Breast epithelium (tissue), 4 donors: Measurements from ENCODE around the gene PDK1. TPM values are rescaled to one million over a fixed set of nuclear protein-coding genes. Genes with fewer than 3 reads are reported as not detected.

Experiments
- DNase-seq, 2 donors: peaks; one replicate each; pipeline ENCODE4 v3.0.0-alpha.2; 2019; ENCODE audit warnings: low spot score in 2 of 2
- H3K27ac ChIP-seq, 2 donors: fragments of 200-600 bp; sonication (generic) in 1 of 2; one replicate each; pipeline ENCODE4 v1.5.1; 2016 to 2019; ENCODE audit warnings: mild to moderate bottlenecking in 1 of 2
- H3K27me3 ChIP-seq, 2 donors: fragments of 200-600 bp; sonication (generic) in 1 of 2; one replicate each; pipeline versions ENCODE4 v1.5.1 to v1.6.0; 2017 to 2019; ENCODE audit warnings: control low read depth in 1 of 2, mild to moderate bottlenecking in 1 of 2
- H3K36me3 ChIP-seq: fragments of 200-600 bp; one replicate; pipeline ENCODE4 v1.5.1; 2019
- H3K4me1 ChIP-seq, 2 donors: fragments of 200-600 bp; sonication (generic); one replicate each; pipeline ENCODE4 v1.5.1; 2016 to 2019; ENCODE audit warnings: control low read depth in 1 of 2
- H3K4me3 ChIP-seq, 3 donors: fragments of 200-600 bp; sonication (generic); 1 replicate in 2 of 3; 2 replicates in 1 of 3; pipeline ENCODE4 v1.5.1; 2016 to 2019; ENCODE audit warnings: mild to moderate bottlenecking in 3 of 3, moderate library complexity in 2 of 3
- H3K9me3 ChIP-seq, 2 donors: fragments of 200-600 bp; sonication (generic) in 1 of 2; one replicate each; pipeline ENCODE4 v1.5.1; 2016 to 2019; ENCODE audit warnings: control low read depth in 1 of 2
- POLR2A ChIP-seq: fragments of 450-650 bp; IDR thresholded peaks from one replicate; pipeline ENCODE4 v1.6.1; 2016; ENCODE audit warnings: antibody characterized with exemption, mild to moderate bottlenecking, moderate library complexity
- POLR2AphosphoS5 ChIP-seq, 3 donors: sonication (generic); formaldehyde crosslinking; IDR thresholded peaks; one replicate each; pipeline ENCODE4 v1.6.1; 2017; ENCODE audit warnings: antibody characterized with exemption in 3 of 3
- intact Hi-C: fragments of 100-400 bp; cut with DNase I; formaldehyde crosslinking; loops from one replicate; pipeline ENCODE4 v1.15.1; 2023; ENCODE audit warnings: low total_unique reads
- total RNA-seq, 3 donors: library from RNA; depleted of rRNA; stranded (reverse); fragments of >200 nt; gene quantifications; one replicate each; pipeline ENCODE4 v1.1.0, GENCODE V29; 2016
- TF ChIP-seq, protein P1 (sequence below), 3 donors: fragments of 450-650 bp; IDR thresholded peaks; one replicate each; pipeline ENCODE4 v1.5.1; 2016 to 2017; ENCODE audit warnings: antibody characterized with exemption in 3 of 3, mild to moderate bottlenecking in 3 of 3, moderate library complexity in 3 of 3

Gene PDK1
- total RNA-seq, 3 donors from 2014 or later, result 19.0 to 20.0 (median 19.0) TPM

GRCh38 chr2:172513524-172513900 lies 42.4 kb upstream of the PDK1 start:
- no peaks in the 10 kb centered on the region for H3K27me3 ChIP-seq
- no peaks in the 10 kb centered on the region for H3K36me3 ChIP-seq
- H3K4me1 ChIP-seq, result no peaks in the 10 kb centered on the region
- intact Hi-C loops, result no loop called here
- H3K4me3 ChIP-seq, result no peak overlapping the region
- DNase-seq, result no peak
- TF ChIP-seq POLR2A (no peak), POLR2AphosphoS5 (IDR thresholded peaks at IDR 0.05) (no peak)
- TF ChIP-seq, protein P1, sequence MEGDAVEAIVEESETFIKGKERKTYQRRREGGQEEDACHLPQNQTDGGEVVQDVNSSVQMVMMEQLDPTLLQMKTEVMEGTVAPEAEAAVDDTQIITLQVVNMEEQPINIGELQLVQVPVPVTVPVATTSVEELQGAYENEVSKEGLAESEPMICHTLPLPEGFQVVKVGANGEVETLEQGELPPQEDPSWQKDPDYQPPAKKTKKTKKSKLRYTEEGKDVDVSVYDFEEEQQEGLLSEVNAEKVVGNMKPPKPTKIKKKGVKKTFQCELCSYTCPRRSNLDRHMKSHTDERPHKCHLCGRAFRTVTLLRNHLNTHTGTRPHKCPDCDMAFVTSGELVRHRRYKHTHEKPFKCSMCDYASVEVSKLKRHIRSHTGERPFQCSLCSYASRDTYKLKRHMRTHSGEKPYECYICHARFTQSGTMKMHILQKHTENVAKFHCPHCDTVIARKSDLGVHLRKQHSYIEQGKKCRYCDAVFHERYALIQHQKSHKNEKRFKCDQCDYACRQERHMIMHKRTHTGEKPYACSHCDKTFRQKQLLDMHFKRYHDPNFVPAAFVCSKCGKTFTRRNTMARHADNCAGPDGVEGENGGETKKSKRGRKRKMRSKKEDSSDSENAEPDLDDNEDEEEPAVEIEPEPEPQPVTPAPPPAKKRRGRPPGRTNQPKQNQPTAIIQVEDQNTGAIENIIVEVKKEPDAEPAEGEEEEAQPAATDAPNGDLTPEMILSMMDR (IDR thresholded peaks at IDR 0.05), result no peak
- H3K9me3 ChIP-seq, result peaks cover 23 to 41% of the 10 kb centered on the region in 2 donors
- no peak overlapping the region for H3K27ac ChIP-seq

DNA sequence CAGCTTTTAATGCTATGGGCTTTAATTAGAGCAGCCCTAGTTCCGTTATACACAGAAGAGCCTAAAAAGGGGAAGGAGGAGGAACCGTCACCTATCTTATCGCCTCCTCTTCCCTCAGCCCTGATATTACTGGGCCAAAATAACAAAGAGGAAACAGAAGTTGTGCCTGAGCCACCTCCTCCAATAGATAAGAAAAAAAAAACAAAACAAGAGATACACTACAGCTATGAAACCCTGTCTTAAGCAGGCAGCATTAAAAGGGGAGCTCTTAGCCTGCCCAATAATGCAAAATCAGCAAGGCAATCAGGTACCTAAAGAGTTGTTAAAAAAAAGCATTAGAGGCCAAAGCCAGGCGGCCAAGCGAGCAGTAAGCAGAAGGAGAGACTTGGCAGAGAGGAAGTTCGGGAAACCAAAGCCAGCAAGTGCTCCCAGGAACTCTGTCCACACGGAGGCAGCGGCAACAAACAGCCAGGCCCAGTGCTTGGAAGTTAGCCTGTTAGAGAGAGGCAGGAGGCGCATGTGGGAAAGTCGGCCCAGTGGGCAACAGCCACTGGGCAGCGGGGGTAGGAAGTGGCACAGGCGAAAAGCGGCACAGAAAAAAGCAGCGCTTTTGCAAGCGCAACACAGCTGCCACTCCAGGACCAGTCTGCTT lies 41.8 kb upstream of the PDK1 start:
- intact Hi-C loops, result no loop called here
- TF ChIP-seq POLR2A (no peak), POLR2AphosphoS5 (IDR thresholded peaks at IDR 0.05) (no peak)
- TF ChIP-seq, protein P1 (IDR thresholded peaks at IDR 0.05), result no peak
- DNase-seq, result no peak
- Histone ChIP-seq H3K9me3 (peaks cover 23 to 41% of the 10 kb centered on the region in 2 donors), H3K36me3 (no peaks in the 10 kb centered on the region), H3K27me3 (no peaks in the 10 kb centered on the region), H3K4me3 (no peak overlapping the region), H3K4me1 (no peaks in the 10 kb centered on the region), H3K27ac (no peak overlapping the region)

GRCh38 chr2:172516299-172516698 lies 39.6 kb upstream of the PDK1 start:
- no peaks in the 10 kb centered on the region for H3K4me1 ChIP-seq
- peaks cover 27 to 41% of the 10 kb centered on the region in 2 donors for H3K9me3 ChIP-seq
- no peaks in the 10 kb centered on the region for H3K36me3 ChIP-seq
- TF ChIP-seq, protein P1 (IDR thresholded peaks at IDR 0.05), result no peak
- no peak for TF ChIP-seq POLR2AphosphoS5 (IDR thresholded peaks at IDR 0.05)
- TF ChIP-seq POLR2A, result no peak
- DNase-seq, result no peak
- H3K27me3 ChIP-seq, result no peaks in the 10 kb centered on the region
- no peak overlapping the region for H3K4me3 ChIP-seq
- intact Hi-C loops, result no loop called here
- no peak overlapping the region for H3K27ac ChIP-seq

GRCh38 chr2:172518995-172519394 lies 36.9 kb upstream of the PDK1 start:
- Histone ChIP-seq H3K4me3 (no peak overlapping the region), H3K36me3 (no peaks in the 10 kb centered on the region), H3K27me3 (no peaks in the 10 kb centered on the region), H3K9me3 (peaks cover 4 to 15% of the 10 kb centered on the region in 2 donors), H3K27ac (no peak overlapping the region), H3K4me1 (no peaks in the 10 kb centered on the region)
- no peak for DNase-seq
- intact Hi-C loops, result no loop called here
- TF ChIP-seq POLR2A (no peak), POLR2AphosphoS5 (IDR thresholded peaks at IDR 0.05) (no peak)
- TF ChIP-seq, protein P1 (IDR thresholded peaks at IDR 0.05), result no peak

- H3K9me3 ChIP-seq, result peaks cover 11 to 17% of the 10 kb centered on the region in 2 donors
- TF ChIP-seq, protein P1 (IDR thresholded peaks at IDR 0.05), result no peak
- TF ChIP-seq POLR2A (no peak), POLR2AphosphoS5 (IDR thresholded peaks at IDR 0.05) (no peak)
- no peaks in the 10 kb centered on the region for H3K36me3 ChIP-seq
- H3K4me1 ChIP-seq, result no peaks in the 10 kb centered on the region
- intact Hi-C loops, result no loop called here
- DNase-seq, result no peak
- H3K27me3 ChIP-seq, result no peaks in the 10 kb centered on the region
- no peak overlapping the region for H3K27ac ChIP-seq
- H3K4me3 ChIP-seq, result no peak overlapping the region
Observed at GRCh38 chr2:172525601-172526000, 30.3 kb upstream of the PDK1 start.
